WTC11 (cell line): ENCODE results near the gene DLGAP4. TPM values are rescaled to one million over a fixed set of nuclear protein-coding genes. Genes with fewer than 3 reads are reported as not detected.

Experiments used
- ATAC-seq: fragments of 200-7000 bp; cut with Tn5 transposase; 2 replicates; pipeline ENCODE4 v1.10.0; 2021; ENCODE audit warnings: mild to moderate bottlenecking, moderate library complexity
- CTCF ChIA-PET: fragments of 300-600 bp; sonication (Branson Sonifier 250); formaldehyde crosslinking; loops from one replicate; lab custom pipeline; 2021; ENCODE audit warnings: antibody characterized with exemption; lab: Charles Lee
- POLR2A ChIA-PET: fragments of 350-600 bp; sonication (Branson Sonifier 250); formaldehyde crosslinking; loops from one replicate; lab custom pipeline; 2021; ENCODE audit warnings: antibody characterized with exemption; lab: Charles Lee
- DNase-seq: peaks from one replicate; pipeline ENCODE4 v3.0.0; 2021; ENCODE audit warnings: low spot score
- H3K27ac Mint-ChIP-seq: 2 replicates; pipeline ENCODE4 v1.8.0; 2021; ENCODE audit warnings: mixed read lengths
- H3K27me3 Mint-ChIP-seq: 2 replicates; pipeline ENCODE4 v1.8.0; 2021; ENCODE audit warnings: low read depth, mild to moderate bottlenecking, moderate library complexity, mixed read lengths
- H3K36me3 Mint-ChIP-seq: 2 replicates; pipeline ENCODE4 v1.8.0; 2021; ENCODE audit warnings: mixed read lengths
- H3K4me1 Mint-ChIP-seq: 2 replicates; pipeline ENCODE4 v1.8.0; 2022; ENCODE audit warnings: mixed read lengths
- H3K4me3 Mint-ChIP-seq: 2 replicates; pipeline ENCODE4 v1.8.0; 2021; ENCODE audit warnings: mild to moderate bottlenecking, moderate library complexity, mixed read lengths
- H3K9me3 Mint-ChIP-seq: 2 replicates; pipeline ENCODE4 v1.8.0; 2021; ENCODE audit warnings: mixed read lengths
- ATF1 ChIP-seq: sonication (generic); formaldehyde crosslinking; IDR thresholded peaks from 2 replicates; pipeline ENCODE4 v1.8.1; 2023; ENCODE audit warnings: mild to moderate bottlenecking, moderate library complexity, missing genetic modification reagents
- ATF2 ChIP-seq: sonication (generic); formaldehyde crosslinking; IDR thresholded peaks from 2 replicates; pipeline ENCODE4 v1.8.1; 2022; ENCODE audit warnings: low read depth, missing genetic modification reagents, borderline replicate concordance
- E2F1 ChIP-seq: sonication (generic); formaldehyde crosslinking; IDR thresholded peaks from 2 replicates; pipeline ENCODE4 v1.8.0; 2022; ENCODE audit warnings: mild to moderate bottlenecking, missing genetic modification reagents
- E2F4 ChIP-seq: sonication (generic); formaldehyde crosslinking; IDR thresholded peaks from 2 replicates; pipeline ENCODE4 v1.8.1; 2022; ENCODE audit warnings: low read depth, mild to moderate bottlenecking, moderate library complexity, missing genetic modification reagents, borderline replicate concordance
- HMGXB4 ChIP-seq: sonication (generic); formaldehyde crosslinking; IDR thresholded peaks from 2 replicates; pipeline ENCODE4 v1.8.1; 2023; ENCODE audit warnings: mild to moderate bottlenecking, moderate library complexity, missing genetic modification reagents
- IRF2 ChIP-seq: sonication (generic); formaldehyde crosslinking; IDR thresholded peaks from 2 replicates; pipeline ENCODE4 v1.8.0; 2022; ENCODE audit warnings: low read depth, missing genetic modification reagents, borderline replicate concordance
- MLX ChIP-seq: sonication (generic); formaldehyde crosslinking; IDR thresholded peaks from 2 replicates; pipeline ENCODE4 v1.8.1; 2023; ENCODE audit warnings: mild to moderate bottlenecking, missing genetic modification reagents, moderate library complexity
- MYBL2 ChIP-seq: sonication (generic); formaldehyde crosslinking; IDR thresholded peaks from 2 replicates; pipeline ENCODE4 v1.8.1; 2023; ENCODE audit warnings: mild to moderate bottlenecking, moderate library complexity, missing genetic modification reagents
- NFATC4 ChIP-seq: fragments of 250-450 bp; sonication (Bioruptor Pico); IDR thresholded peaks from 2 replicates; pipeline ENCODE4 v1.9.0; 2021; ENCODE audit warnings: mild to moderate bottlenecking
- NR3C1 ChIP-seq: sonication (generic); formaldehyde crosslinking; conservative IDR thresholded peaks from 2 replicates; pipeline ENCODE4 v1.8.1; 2023; ENCODE audit warnings: low read depth, mild to moderate bottlenecking, missing genetic modification reagents
- PRRX2 ChIP-seq: fragments of 250-450 bp; sonication (Bioruptor Pico); IDR thresholded peaks from 2 replicates; pipeline ENCODE4 v1.8.0; 2021; ENCODE audit warnings: mild to moderate bottlenecking
- SOX15 ChIP-seq: fragments of 250-450 bp; sonication (Bioruptor Pico); IDR thresholded peaks from 2 replicates; pipeline ENCODE4 v1.9.0; 2021; ENCODE audit warnings: mild to moderate bottlenecking
- USF2 ChIP-seq: sonication (generic); formaldehyde crosslinking; IDR thresholded peaks from 2 replicates; pipeline ENCODE4 v1.8.1; 2023; ENCODE audit warnings: mild to moderate bottlenecking, missing genetic modification reagents, moderate library complexity
- ZBTB43 ChIP-seq: sonication (generic); formaldehyde crosslinking; IDR thresholded peaks from 2 replicates; pipeline ENCODE4 v1.8.1; 2023; ENCODE audit warnings: mild to moderate bottlenecking, missing genetic modification reagents
- ZNF121 ChIP-seq: sonication (generic); formaldehyde crosslinking; IDR thresholded peaks from 2 replicates; pipeline ENCODE4 v1.8.0; 2023; ENCODE audit warnings: missing genetic modification reagents
- ZNF532 ChIP-seq: fragments of 250-450 bp; sonication (Bioruptor Pico); IDR thresholded peaks from 2 replicates; pipeline ENCODE4 v1.9.0; 2021; ENCODE audit warnings: mild to moderate bottlenecking, borderline replicate concordance
- ZNF671 ChIP-seq: fragments of 250-450 bp; sonication (Bioruptor Pico); IDR thresholded peaks from 2 replicates; pipeline ENCODE4 v1.8.0; 2021; ENCODE audit warnings: mild to moderate bottlenecking
- total RNA-seq: library from RNA; stranded (reverse); gene quantifications from 3 replicates; pipeline ENCODE4 v1.2.3, GENCODE V29; 2021

Gene DLGAP4
- total RNA-seq, 1 experiment from 2014 or later: 52.6 TPM

GRCh38 chr20:36478137-36478905 is 172.2 kb downstream of the DLGAP4 start:
- Mint-ChIP-seq H3K27me3 (no peaks in the 10 kb centered on the region), H3K9me3 (no peaks in the 10 kb centered on the region), H3K36me3 (no peaks in the 10 kb centered on the region), H3K4me3 (no peak overlapping the region), H3K27ac (no peak overlapping the region; the same call in 1 of the 2 replicates), H3K4me1 (peaks cover 13% of the 10 kb centered on the region)
- TF ChIP-seq ZBTB43 (CRISPR knock-in tag) (no peak), MYBL2 (no peak), ZNF671 (no peak), ATF2 (no peak), NR3C1 (CRISPR knock-in tag) (no peak)
- ChIA-PET CTCF (interaction anchor here (1.1 to 2.2 kb wide), 3 partner anchors 14 to 340 kb away, joined by 3 to 7 read pairs (median 5); no protein-coding TSS in a partner anchor), POLR2A (no interaction called here)
- no peak for DNase-seq
- no peak; the same call in 1 of the 2 replicates for ATAC-seq

- CTCF ChIA-PET: interaction anchor here (0.5 to 1.5 kb wide), 8 partner anchors 13 to 486 kb away, joined by 3 to 7 read pairs (median 3); no protein-coding TSS in a partner anchor
- Mint-ChIP-seq H3K27ac (peak overlapping the region; percentile 71; the same call in 1 of the 2 replicates), H3K4me3 (no peak overlapping the region), H3K36me3 (no peaks in the 10 kb centered on the region), H3K27me3 (no peaks in the 10 kb centered on the region), H3K9me3 (no peaks in the 10 kb centered on the region), H3K4me1 (no peaks in the 10 kb centered on the region)
- ATAC-seq (peak; percentile 41; the same call in 1 of the 2 replicates), DNase-seq (no peak)
- POLR2A ChIA-PET: interaction anchor here (0.6 kb wide), 1 partner anchor 266 kb away, joined by 3 read pairs; no protein-coding TSS in a partner anchor
- TF ChIP-seq E2F4 (CRISPR knock-in tag) (no peak), ATF1 (CRISPR knock-in tag) (no peak), SOX15 (CRISPR knock-in tag) (no peak), ZNF121 (no peak), MLX (CRISPR knock-in tag) (no peak), E2F1 (CRISPR knock-in tag) (no peak), HMGXB4 (CRISPR knock-in tag) (no peak), PRRX2 (CRISPR knock-in tag) (no peak), USF2 (CRISPR knock-in tag) (no peak), MYBL2 (no peak), ZNF532 (CRISPR knock-in tag) (no peak), NFATC4 (CRISPR knock-in tag) (no peak), IRF2 (CRISPR knock-in tag) (no peak)
Measured at GRCh38 chr20:36479938-36480337, 173.8 kb downstream of the DLGAP4 start.
